Measurements from ENCODE around the gene CPNE4.

The CPNE4 gene

DNA sequence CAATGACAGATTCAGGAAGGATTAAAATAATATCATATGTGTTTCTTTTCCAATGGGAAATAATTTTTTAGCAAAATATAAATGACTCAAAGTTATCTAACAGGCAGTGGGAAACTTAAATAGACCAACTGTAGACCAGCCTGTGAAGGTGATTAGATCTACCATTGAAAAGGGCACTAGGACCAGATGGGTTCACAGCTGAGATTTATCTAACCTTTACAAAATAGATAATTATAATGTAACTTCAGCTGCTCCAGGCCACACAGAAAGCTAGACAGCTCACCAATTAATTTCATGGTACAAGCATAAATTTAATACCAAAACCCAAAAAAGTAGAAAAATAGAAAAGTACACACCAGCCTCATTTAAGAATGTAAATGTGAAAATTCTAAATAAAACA lies 291.7 kb downstream of the CPNE4 start:
- no peak for DNase-seq (ENCODE audit: low read depth in 2 of 3, low spot score in 1 of 3)

DNA sequence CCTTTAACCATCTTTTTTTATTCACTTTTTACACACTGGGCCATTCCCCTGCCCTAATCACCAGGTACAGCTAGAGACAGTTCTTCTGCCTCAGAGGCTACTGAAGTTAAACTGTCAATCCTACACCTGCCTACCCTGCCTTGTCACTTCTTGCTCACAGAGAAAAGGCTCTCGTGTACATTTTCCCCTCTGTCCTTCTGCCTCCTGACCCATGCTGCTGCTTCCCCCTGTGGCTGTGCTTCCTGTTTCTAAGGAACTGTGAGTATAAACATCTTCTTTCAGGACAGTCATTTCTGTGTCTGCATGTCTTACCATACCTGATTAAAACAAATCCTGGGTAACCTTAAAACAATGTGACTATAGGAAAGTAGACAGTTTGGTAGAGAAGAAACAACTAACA lies 295.6 kb downstream of the CPNE4 start:
- DNase-seq (ENCODE audit: low read depth in 2 of 3, low spot score in 1 of 3) = no peak

- DNase-seq (ENCODE audit: low read depth in 2 of 3, low spot score in 1 of 3) = no peak
Measured at GRCh38 chr3:131738095-131738494, 296.7 kb downstream of the CPNE4 start.

- DNase-seq (ENCODE audit: low read depth in 2 of 3, low spot score in 1 of 3) = no peak
Measured at GRCh38 chr3:131735544-131735943, 299.3 kb downstream of the CPNE4 start.

DNA sequence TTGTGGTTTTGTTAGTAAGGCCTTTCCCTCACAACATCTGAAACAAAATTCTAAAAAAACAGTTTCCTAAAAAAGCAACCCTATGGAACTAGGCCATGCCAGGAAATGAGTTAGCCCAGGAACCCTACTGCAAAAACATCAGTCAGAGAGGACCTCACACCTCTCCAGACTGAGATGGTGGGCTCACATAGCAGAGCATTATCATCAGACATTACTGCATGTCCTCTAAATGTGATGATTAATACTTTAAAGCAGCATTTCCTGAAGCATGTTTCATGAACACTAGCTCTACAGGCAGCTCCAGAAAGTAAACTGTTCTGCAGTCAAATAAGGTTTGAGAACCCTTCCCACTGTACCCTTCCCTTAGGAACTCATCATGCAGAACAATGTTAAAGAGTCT lies 299.7 kb downstream of the CPNE4 start:
- no peak for DNase-seq (ENCODE audit: low read depth in 2 of 3, low spot score in 1 of 3)

- DNase-seq (ENCODE audit: low read depth in 2 of 3, low spot score in 1 of 3) = no peak
Measured at GRCh38 chr3:131733086-131733841, 301.6 kb downstream of the CPNE4 start.

DNA sequence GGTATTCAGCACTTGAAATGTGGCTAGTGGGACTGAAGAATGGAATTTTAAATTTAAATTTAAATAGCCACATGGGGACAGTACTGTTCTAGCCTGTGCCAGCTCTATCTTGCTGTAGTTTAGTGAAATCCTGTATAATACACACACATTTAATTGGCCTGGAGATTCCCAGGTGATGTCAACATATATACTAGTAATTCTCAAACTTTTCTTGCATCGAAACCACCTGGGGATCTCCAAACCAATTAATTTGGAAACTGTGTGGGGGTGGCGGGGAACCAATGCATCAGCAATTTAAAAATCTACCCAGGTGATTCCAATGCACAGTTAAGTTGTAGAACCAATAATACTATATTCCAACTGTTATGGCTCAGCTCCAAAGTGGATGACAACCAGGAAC lies 303.1 kb downstream of the CPNE4 start:
- DNase-seq (ENCODE audit: low read depth in 2 of 3, low spot score in 1 of 3) = peak; percentile 8 to 28 (median 28)

DNA sequence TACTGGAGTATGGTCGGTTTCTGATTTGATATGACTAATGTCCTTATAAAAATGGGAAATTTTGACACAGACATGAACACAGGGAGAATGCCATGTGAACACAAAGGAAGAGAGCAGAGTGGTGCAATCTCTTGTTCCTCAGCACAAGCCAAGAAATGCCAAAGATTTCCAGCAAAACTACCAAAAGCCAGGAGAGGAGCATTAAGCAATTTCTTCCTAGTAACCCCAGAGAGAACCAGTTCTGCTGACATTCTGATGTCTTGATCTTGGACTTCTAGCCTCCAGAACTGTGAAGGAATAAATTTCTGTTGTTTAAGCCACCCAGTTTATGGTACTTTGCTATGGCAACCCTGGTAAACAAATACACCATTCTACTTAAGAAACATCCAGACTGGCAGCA lies 304.2 kb downstream of the CPNE4 start:
- DNase-seq (ENCODE audit: low read depth in 2 of 3, low spot score in 1 of 3) = no peak

GRCh38 chr3:131729643-131730017 lies 305.2 kb downstream of the CPNE4 start:
- DNase-seq (ENCODE audit: low read depth in 2 of 3, low spot score in 1 of 3) = no peak

DNA sequence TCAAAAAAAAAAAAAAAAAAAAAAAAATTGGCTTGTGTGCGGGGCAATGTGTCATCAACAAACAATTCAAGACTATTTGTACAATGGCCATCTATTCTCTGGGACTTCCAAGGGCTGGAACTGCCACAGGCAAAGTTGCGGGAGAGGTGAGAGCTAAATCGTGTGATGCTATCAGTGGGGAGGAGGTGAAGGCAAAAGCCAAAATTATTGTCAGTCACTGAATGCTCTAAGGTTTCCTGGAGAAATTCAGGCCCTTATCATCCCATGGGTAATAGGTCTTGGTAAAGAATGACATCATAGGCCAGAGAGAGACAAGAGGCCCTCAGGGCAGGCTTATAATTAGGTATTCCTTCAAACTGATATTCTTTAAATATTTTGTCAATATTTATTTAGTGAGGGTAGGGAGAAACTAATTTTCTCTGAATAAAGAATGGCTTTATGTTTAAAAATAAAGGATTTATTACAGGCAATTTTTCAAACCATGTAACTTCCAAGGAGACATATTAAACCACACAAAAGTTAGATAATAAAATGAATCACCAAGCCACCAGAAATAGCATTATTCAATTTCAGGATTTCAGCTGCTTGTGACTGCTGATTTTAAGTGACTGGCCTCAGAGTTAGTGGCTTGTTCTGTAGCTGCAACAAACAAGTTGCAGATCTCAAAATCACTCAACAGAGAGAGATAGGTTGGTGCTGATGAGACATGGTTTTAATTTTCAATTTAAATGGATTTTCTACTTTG lies 305.7 kb downstream of the CPNE4 start:
- DNase-seq (ENCODE audit: low read depth in 2 of 3, low spot score in 1 of 3) = no peak

GRCh38 chr3:131725414-131725813 lies 309.4 kb downstream of the CPNE4 start:
- no peak for DNase-seq (ENCODE audit: low read depth in 2 of 3, low spot score in 1 of 3)

- no peak for DNase-seq (ENCODE audit: low read depth in 2 of 3, low spot score in 1 of 3)
Measured at GRCh38 chr3:131723343-131723742, 311.5 kb downstream of the CPNE4 start.

- DNase-seq (ENCODE audit: low read depth in 2 of 3, low spot score in 1 of 3) = no peak
Measured at GRCh38 chr3:131717493-131717892, 317.3 kb downstream of the CPNE4 start.

DNA sequence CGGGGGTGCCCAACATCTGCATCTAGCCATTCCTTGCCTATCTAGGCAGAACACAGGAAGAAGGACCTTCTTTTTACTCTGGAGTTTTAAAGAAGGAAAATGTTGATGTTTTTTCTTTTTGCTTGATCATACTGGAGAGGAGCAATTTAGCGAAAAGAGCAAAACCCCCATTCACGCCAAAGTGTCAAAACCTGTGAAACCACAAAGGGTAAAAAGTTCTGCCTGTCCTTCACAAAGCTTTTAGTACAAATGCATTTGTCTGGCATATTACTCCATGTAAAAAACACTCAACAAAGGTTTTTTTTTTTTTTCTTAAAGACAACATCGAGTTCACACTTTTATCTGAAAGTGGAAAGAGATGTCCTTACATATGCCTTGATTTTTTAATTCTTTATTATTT lies 317.9 kb downstream of the CPNE4 start:
- no peak for DNase-seq (ENCODE audit: low read depth in 2 of 3, low spot score in 1 of 3)

- no peak for DNase-seq (ENCODE audit: low read depth in 2 of 3, low spot score in 1 of 3)
Measured at GRCh38 chr3:131716007-131716406, 318.8 kb downstream of the CPNE4 start.

DNA sequence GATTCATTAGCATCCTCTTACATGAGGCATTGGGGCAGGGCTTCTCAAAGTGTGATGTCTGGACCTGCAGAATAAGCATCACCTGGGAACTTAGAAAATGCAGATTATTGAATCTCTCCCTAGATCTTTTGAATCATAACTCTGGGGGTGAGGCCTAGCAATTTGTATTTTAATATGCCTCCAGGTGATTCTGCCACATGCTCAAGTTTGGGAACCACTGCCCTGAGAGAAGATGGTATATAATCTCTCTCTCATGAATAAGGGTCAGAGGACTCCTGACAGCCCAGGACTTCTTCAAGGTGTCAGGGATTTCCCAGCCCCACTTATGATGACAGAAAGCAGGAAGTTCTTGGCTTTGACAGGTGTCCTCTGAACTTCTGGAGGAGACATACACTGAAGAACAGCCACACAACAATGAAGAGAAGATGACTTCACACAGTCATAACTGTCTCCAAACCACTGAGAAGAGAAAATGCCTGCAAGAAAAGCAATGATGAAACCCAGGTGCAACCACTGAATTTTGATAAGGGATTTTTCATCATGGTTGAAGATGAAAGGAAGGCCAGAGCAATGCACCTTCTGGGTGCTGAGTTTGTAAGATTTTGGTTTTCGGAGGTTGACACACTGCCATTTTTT lies 320.1 kb downstream of the CPNE4 start:
- no peak for DNase-seq (ENCODE audit: low read depth in 2 of 3, low spot score in 1 of 3)

GRCh38 chr3:131713416-131714123 lies 321.2 kb downstream of the CPNE4 start:
- DNase-seq (ENCODE audit: low read depth in 2 of 3, low spot score in 1 of 3) = no peak

DNA sequence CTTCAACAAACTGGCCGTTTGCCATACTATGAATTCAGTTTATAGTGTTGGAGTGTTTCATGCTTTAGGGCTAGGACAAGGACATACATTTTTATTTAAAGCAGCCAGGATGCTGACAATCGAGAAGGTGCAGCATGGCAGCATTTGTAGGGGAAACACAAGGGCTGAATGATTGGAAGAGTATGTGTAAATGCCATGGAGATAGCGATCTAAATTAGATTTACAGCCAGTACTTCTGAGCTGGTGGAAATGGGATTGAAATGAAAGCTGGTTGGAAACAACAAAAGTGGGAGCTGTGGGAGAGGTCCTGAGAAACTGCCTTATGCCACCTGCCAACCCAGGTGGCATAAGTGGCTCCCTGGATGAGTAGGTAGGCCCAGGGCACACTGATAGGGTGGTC lies 322.2 kb downstream of the CPNE4 start:
- no peak for DNase-seq (ENCODE audit: low read depth in 2 of 3, low spot score in 1 of 3)

- DNase-seq (ENCODE audit: low read depth in 2 of 3, low spot score in 1 of 3) = no peak
Measured at GRCh38 chr3:131711114-131711768, 323.6 kb downstream of the CPNE4 start.

- no peak for DNase-seq (ENCODE audit: low read depth in 2 of 3, low spot score in 1 of 3)
Measured at GRCh38 chr3:131708241-131708640, 326.6 kb downstream of the CPNE4 start.

GRCh38 chr3:131705558-131706051 lies 329.2 kb downstream of the CPNE4 start:
- DNase-seq (ENCODE audit: low read depth in 2 of 3, low spot score in 1 of 3) = no peak

Measured in stimulated activated CD4-positive, alpha-beta T cell treated with anti-CD3 and anti-CD28 coated beads, Interleukin-12 subunit alpha, Interleukin-12 subunit beta, amount 100 ng/mL, for 48 hours (primary cell).